Breast epithelium (tissue), 3 donors: ENCODE measurements around the gene PARVA.

Source experiments
- POLR2A ChIP-seq: fragments of 450-650 bp; IDR thresholded peaks from one replicate; pipeline ENCODE4 v1.6.1; 2016; ENCODE audit warnings: antibody characterized with exemption, mild to moderate bottlenecking, moderate library complexity
- TF ChIP-seq, protein P1 (sequence below), 3 donors: fragments of 450-650 bp; IDR thresholded peaks; one replicate each; pipeline ENCODE4 v1.5.1; 2016 to 2017; ENCODE audit warnings: antibody characterized with exemption in 3 of 3, mild to moderate bottlenecking in 3 of 3, moderate library complexity in 3 of 3

GRCh38 chr11:12554122-12554521 lies 176.8 kb downstream of the PARVA start:
- TF ChIP-seq, protein P1, sequence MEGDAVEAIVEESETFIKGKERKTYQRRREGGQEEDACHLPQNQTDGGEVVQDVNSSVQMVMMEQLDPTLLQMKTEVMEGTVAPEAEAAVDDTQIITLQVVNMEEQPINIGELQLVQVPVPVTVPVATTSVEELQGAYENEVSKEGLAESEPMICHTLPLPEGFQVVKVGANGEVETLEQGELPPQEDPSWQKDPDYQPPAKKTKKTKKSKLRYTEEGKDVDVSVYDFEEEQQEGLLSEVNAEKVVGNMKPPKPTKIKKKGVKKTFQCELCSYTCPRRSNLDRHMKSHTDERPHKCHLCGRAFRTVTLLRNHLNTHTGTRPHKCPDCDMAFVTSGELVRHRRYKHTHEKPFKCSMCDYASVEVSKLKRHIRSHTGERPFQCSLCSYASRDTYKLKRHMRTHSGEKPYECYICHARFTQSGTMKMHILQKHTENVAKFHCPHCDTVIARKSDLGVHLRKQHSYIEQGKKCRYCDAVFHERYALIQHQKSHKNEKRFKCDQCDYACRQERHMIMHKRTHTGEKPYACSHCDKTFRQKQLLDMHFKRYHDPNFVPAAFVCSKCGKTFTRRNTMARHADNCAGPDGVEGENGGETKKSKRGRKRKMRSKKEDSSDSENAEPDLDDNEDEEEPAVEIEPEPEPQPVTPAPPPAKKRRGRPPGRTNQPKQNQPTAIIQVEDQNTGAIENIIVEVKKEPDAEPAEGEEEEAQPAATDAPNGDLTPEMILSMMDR (IDR thresholded peaks at IDR 0.05) = no peak
- no peak for TF ChIP-seq POLR2A
